Neuron (in vitro differentiated cells): ENCODE data around the gene SRP68.

ENCODE experiments used
- H2AFZ ChIP-seq: one replicate; pipeline ENCODE4 v1.6.1; 2013; ENCODE audit warnings: low read depth, mild to moderate bottlenecking, inconsistent platforms, low read length, moderate library complexity
- H3K27me3 ChIP-seq: one replicate; pipeline ENCODE4 v1.6.1; 2013; ENCODE audit warnings: low read length; ENCODE audit not compliant: insufficient read depth
- H3K36me3 ChIP-seq: one replicate; pipeline ENCODE4 v1.6.1; 2013; ENCODE audit warnings: low read length; ENCODE audit not compliant: insufficient read depth
- H3K4me1 ChIP-seq: one replicate; pipeline ENCODE4 v1.6.1; 2013; ENCODE audit warnings: low read length; ENCODE audit not compliant: insufficient read depth
- H3K4me3 ChIP-seq: 2 replicates; pipeline ENCODE4 v1.5.1; 2013; ENCODE audit warnings: mild to moderate bottlenecking, low read length, moderate library complexity
- H3K9me3 ChIP-seq: one replicate; pipeline ENCODE4 v1.6.1; 2013; ENCODE audit warnings: low read length

SRP68 gene

GRCh38 chr17:76038050-76038449 lies 34.3 kb downstream of the SRP68 start:
- Histone ChIP-seq H3K4me3 (no peak overlapping the region), H3K4me1 (no peaks in the 10 kb centered on the region), H3K9me3 (no peaks in the 10 kb centered on the region), H3K36me3 (peaks cover 40% of the 10 kb centered on the region), H2AFZ (no peak overlapping the region), H3K27me3 (no peaks in the 10 kb centered on the region)

DNA sequence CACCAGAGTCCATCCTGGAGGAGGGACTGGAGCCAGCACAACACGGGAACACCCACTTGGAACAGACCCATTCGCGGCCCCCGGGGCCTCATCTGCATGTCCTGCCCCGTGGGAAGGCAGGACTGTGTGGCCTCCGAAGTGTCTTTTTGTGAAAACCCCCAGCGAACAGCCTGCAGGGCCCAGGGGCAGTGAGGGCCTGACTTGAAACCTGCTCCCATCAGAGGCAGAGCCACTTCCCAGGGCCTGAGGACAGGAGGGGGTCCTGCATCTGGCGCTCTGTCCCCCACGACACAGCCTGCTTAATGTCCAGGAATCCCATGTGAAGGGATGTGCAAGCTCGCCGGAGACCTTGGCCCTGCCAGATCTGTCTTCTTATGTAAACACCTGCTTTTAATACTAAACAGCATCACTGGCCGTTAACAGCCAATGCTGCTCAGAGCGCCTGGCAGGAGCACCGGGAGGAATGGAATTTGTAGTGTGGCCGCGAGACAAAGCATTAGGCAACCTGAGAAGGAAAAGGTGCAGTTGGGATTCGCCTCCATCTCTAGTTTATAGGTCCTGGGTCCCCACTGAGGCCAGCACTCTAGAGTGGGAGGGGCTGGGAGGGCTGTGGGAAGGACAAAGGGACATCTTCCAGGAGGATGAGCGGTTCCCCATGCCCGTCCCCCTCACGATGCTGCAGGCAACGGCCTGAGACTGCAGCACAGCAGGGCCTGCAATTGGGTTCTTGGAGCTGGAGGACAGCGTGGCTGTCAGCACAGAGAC lies 35.6 kb downstream of the SRP68 start:
- no peak overlapping the region for H3K4me3 ChIP-seq
- no peaks in the 10 kb centered on the region for H3K9me3 ChIP-seq
- H2AFZ ChIP-seq = no peak overlapping the region
- H3K27me3 ChIP-seq = no peaks in the 10 kb centered on the region
- H3K4me1 ChIP-seq = no peaks in the 10 kb centered on the region
- peaks cover 38% of the 10 kb centered on the region for H3K36me3 ChIP-seq

GRCh38 chr17:76034428-76035350 lies 37.6 kb downstream of the SRP68 start:
- H3K4me1 ChIP-seq = peaks cover 3% of the 10 kb centered on the region
- no peaks in the 10 kb centered on the region for H3K9me3 ChIP-seq
- H3K27me3 ChIP-seq = no peaks in the 10 kb centered on the region
- no peak overlapping the region for H3K4me3 ChIP-seq
- no peak overlapping the region for H2AFZ ChIP-seq
- peaks cover 19% of the 10 kb centered on the region for H3K36me3 ChIP-seq

DNA sequence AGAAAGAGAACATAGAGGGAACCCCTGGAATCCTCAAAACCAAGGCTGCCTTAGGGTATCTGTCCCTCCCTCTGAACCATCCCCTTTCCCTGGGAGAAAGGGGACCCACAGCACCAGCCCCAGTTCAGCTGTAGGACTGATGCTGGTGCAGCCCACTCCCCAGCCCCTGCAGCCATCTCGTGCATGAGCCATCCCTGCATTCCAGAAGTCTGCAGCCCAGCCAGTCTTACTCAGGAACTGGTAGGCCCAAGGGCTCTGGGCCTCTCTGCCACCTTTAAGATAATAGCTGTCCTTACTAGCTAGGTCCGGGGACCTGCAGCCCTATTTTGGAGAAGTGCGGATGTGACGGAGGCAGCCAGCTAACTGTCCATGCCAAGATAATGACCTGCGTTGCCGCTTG lies 39.2 kb downstream of the SRP68 start:
- no peak overlapping the region for H3K4me3 ChIP-seq
- no peaks in the 10 kb centered on the region for H3K27me3 ChIP-seq
- H3K4me1 ChIP-seq = peaks cover 7% of the 10 kb centered on the region

GRCh38 chr17:76032780-76033108 lies 39.6 kb downstream of the SRP68 start:
- Histone ChIP-seq H3K27me3 (no peaks in the 10 kb centered on the region), H3K4me3 (no peak overlapping the region), H3K36me3 (no peaks in the 10 kb centered on the region), H3K9me3 (no peaks in the 10 kb centered on the region), H3K4me1 (peaks cover 7% of the 10 kb centered on the region), H2AFZ (no peak overlapping the region)

More for the DNA sequence above, 39.2 kb downstream of the SRP68 start:
- Histone ChIP-seq H3K9me3 (no peaks in the 10 kb centered on the region), H3K36me3 (peaks cover 3% of the 10 kb centered on the region), H2AFZ (no peak overlapping the region)

- no peaks in the 10 kb centered on the region for H3K27me3 ChIP-seq
- no peaks in the 10 kb centered on the region for H3K36me3 ChIP-seq
- H3K4me1 ChIP-seq = peaks cover 7% of the 10 kb centered on the region
- H2AFZ ChIP-seq = no peak overlapping the region
- no peaks in the 10 kb centered on the region for H3K9me3 ChIP-seq
- H3K4me3 ChIP-seq = no peak overlapping the region
Observed at GRCh38 chr17:76032073-76032779, 40.1 kb downstream of the SRP68 start.

GRCh38 chr17:76027159-76027839 lies 45.0 kb downstream of the SRP68 start, which contains the start of gene EVPL:
EVPL (minus strand) TSS chr17:76027306; CDS start chr17:76027198, 108 bp downstream.
- no peaks in the 10 kb centered on the region for H3K9me3 ChIP-seq
- no peak within 1 kb of the TSS for H3K4me3 ChIP-seq
- no peaks in the 10 kb centered on the region for H3K36me3 ChIP-seq
- no peak within 1 kb of the TSS for H2AFZ ChIP-seq
- H3K4me1 ChIP-seq = peaks cover 7% of the 10 kb centered on the region
- peaks cover 3% of the 10 kb centered on the region for H3K27me3 ChIP-seq

- peaks cover 3% of the 10 kb centered on the region for H3K27me3 ChIP-seq
- no peaks in the 10 kb centered on the region for H3K36me3 ChIP-seq
- peaks cover 7% of the 10 kb centered on the region for H3K4me1 ChIP-seq
- H3K9me3 ChIP-seq = no peaks in the 10 kb centered on the region
- H2AFZ ChIP-seq = no peak overlapping the region
- H3K4me3 ChIP-seq = no peak overlapping the region
Observed at GRCh38 chr17:76026714-76027158, 45.6 kb downstream of the SRP68 start.

DNA sequence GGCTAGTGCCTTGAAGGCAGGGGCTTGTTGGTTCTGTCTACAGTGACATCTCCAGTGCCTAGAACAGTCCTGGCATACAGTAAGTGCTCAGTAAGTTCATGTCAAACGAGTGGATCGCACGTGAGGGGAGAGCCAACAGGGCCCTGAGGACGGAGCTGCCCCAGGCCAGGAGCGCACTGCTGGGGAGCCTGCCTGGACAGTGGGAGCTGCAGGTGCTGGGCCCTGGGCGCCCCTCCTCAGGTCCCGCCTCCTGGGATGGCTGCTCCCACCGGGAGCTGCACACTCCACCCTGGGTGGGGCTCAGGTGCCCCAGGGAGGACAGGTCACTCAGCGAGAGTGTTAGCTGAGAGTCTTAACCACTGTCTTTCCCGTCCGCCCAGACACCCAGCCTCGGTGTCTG lies 47.0 kb downstream of the SRP68 start:
- no peaks in the 10 kb centered on the region for H3K9me3 ChIP-seq
- no peaks in the 10 kb centered on the region for H3K36me3 ChIP-seq
- peaks cover 7% of the 10 kb centered on the region for H3K4me1 ChIP-seq
- H3K4me3 ChIP-seq = no peak overlapping the region
- H2AFZ ChIP-seq = no peak overlapping the region
- H3K27me3 ChIP-seq = peaks cover 3% of the 10 kb centered on the region

DNA sequence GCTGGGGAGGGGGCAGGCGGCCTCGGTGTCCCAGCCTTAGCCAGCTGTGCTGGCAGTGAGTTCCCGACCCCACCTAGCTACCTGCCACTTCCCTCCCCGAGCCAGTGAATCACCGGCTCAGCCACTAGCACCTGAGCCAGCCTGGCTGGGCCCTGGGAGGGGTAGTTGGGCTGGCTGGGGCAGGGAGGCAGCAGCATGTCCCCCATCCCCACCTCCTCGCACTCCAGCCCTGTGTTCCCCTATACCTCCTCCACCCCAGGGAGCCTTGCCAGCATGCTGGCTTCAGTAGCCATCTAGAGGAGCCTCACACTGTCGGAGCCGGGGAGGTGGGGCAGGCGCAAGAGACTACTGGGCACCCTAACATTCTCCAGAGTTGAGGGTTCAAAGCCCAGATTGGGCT lies 48.0 kb downstream of the SRP68 start:
- H3K4me1 ChIP-seq = peaks cover 1% of the 10 kb centered on the region
- H3K4me3 ChIP-seq = no peak overlapping the region
- H3K9me3 ChIP-seq = no peaks in the 10 kb centered on the region
- H2AFZ ChIP-seq = no peak overlapping the region
- peaks cover 3% of the 10 kb centered on the region for H3K27me3 ChIP-seq
- no peaks in the 10 kb centered on the region for H3K36me3 ChIP-seq

DNA sequence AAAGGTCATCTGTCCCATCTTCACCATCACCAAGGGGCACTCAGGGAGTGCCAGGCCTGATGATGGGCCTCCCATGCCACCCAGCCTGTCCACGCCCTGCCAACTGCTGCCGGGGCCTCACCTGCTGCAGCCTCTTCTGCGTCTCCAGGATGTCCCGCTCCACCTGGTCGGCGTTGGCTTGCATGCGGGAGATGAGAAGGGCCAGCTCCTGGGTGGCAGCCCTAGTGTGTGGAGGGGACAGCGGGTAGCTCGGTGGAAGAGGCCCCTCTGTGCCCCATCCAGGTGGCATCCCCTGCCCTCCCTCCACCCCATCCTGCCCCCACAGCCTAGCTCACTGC lies 48.4 kb downstream of the SRP68 start:
- no peak overlapping the region for H3K4me3 ChIP-seq
- H3K27me3 ChIP-seq = peaks cover 3% of the 10 kb centered on the region
- no peaks in the 10 kb centered on the region for H3K9me3 ChIP-seq
- H3K4me1 ChIP-seq = no peaks in the 10 kb centered on the region
- no peaks in the 10 kb centered on the region for H3K36me3 ChIP-seq
- no peak overlapping the region for H2AFZ ChIP-seq

GRCh38 chr17:76022973-76023899 lies 49.1 kb downstream of the SRP68 start:
- H3K4me1 ChIP-seq = no peaks in the 10 kb centered on the region
- H3K4me3 ChIP-seq = no peak overlapping the region
- peaks cover 3% of the 10 kb centered on the region for H3K27me3 ChIP-seq
- no peaks in the 10 kb centered on the region for H3K9me3 ChIP-seq
- no peak overlapping the region for H2AFZ ChIP-seq
- H3K36me3 ChIP-seq = no peaks in the 10 kb centered on the region
